GM18907 (cell line): ENCODE data around the gene OR1J2.

Source experiments
- ATAC-seq: cut with Tn5 transposase; IDR thresholded peaks from one replicate; pipeline ENCODE4 v1.9.1; 2021; ENCODE audit warnings: mild to moderate bottlenecking, moderate library complexity; ENCODE audit not compliant: unreplicated experiment

OR1J2 gene

GRCh38 chr9:122546196-122546595 is 35.6 kb downstream of the OR1J2 start:
- no peak for ATAC-seq

GRCh38 chr9:122551371-122551770 is 40.8 kb downstream of the OR1J2 start:
- no peak for ATAC-seq

- no peak for ATAC-seq
Measured at GRCh38 chr9:122552812-122553211, 42.2 kb downstream of the OR1J2 start, which contains the start of gene OR1N2. OR1N2 (plus strand) TSS chr9:122553112; CDS start chr9:122553212, 100 bp downstream.
